Measurements from ENCODE around the gene GRWD1. TPM values are rescaled to one million over a fixed set of nuclear protein-coding genes. Genes with fewer than 3 reads are reported as not detected.

Gene GRWD1
- 15.2 and 16.0 TPM in 2 replicates for polyA plus RNA-seq (2011; rRNA removed)
- 11.6 TPM in 2 replicates for polyA minus RNA-seq (2011; rRNA and poly(A)+ RNA removed)

- DNase-seq (ENCODE audit: low read depth, low spot score) = peak; percentile 81
- Histone ChIP-seq H3K27me3 (ENCODE audit: control insufficient read depth, insufficient read depth, low read length) (peaks cover 9% of the 10 kb centered on the region), H3K4me3 (ENCODE audit: low read depth, low read length) (peak within 1 kb of the TSS; percentile 96), H3K27ac (ENCODE audit: low read depth, low read length) (peak within 1 kb of the TSS; percentile 92), H3K9me3 (ENCODE audit: control insufficient read depth, insufficient read depth, low read length) (peaks cover 6% of the 10 kb centered on the region; the same call in 1 of the 2 replicates)
- TF ChIP-seq CTCF (IDR thresholded peaks at IDR 0.05; ENCODE audit: low read depth, low read length) = 0 out of 2 replicates have a peak, but pooled peaks have one; percentile 6
- ChIA-PET CTCF (interaction anchor here (0.6 to 2.5 kb wide), 13 partner anchors 12 to 346 kb away, joined by 3 to 12 read pairs (median 4); partner anchors contain the start of genes KDELR1 and TMEM143), POLR2A (interaction anchor here (0.7 to 0.8 kb wide), 2 partner anchors 55 to 174 kb away, joined by 3 read pairs; partner anchors contain the start of genes KDELR1 and SPHK2)
Measured at GRCh38 chr19:48445606-48446481, at the start of gene GRWD1. GRWD1 (plus strand) TSS chr19:48445983; CDS start chr19:48446006, 23 bp downstream.

- Histone ChIP-seq H3K27me3 (ENCODE audit: control insufficient read depth, insufficient read depth, low read length) (peaks cover 44% of the 10 kb centered on the region), H3K27ac (ENCODE audit: low read depth, low read length) (no peak overlapping the region), H3K4me3 (ENCODE audit: low read depth, low read length) (no peak overlapping the region), H3K9me3 (ENCODE audit: control insufficient read depth, insufficient read depth, low read length) (peaks cover 5% of the 10 kb centered on the region; the same call in 1 of the 2 replicates)
- DNase-seq (ENCODE audit: low read depth, low spot score) = no peak
- ChIA-PET POLR2A (no interaction called here), CTCF (no interaction called here)
- TF ChIP-seq CTCF (IDR thresholded peaks at IDR 0.05; ENCODE audit: low read depth, low read length) = no peak
Measured at GRCh38 chr19:48396016-48396823, 49.6 kb upstream of the GRWD1 start.

GRCh38 chr19:48396824-48397176 is 49.0 kb upstream of the GRWD1 start:
- DNase-seq (ENCODE audit: low read depth, low spot score) = no peak
- no peak overlapping the region for H3K4me3 ChIP-seq (ENCODE audit: low read depth, low read length)
- ChIA-PET CTCF (no interaction called here), POLR2A (no interaction called here)
- peaks cover 5% of the 10 kb centered on the region; the same call in 1 of the 2 replicates for H3K9me3 ChIP-seq (ENCODE audit: control insufficient read depth, insufficient read depth, low read length)
- H3K27me3 ChIP-seq (ENCODE audit: control insufficient read depth, insufficient read depth, low read length) = peaks cover 44% of the 10 kb centered on the region
- no peak overlapping the region for H3K27ac ChIP-seq (ENCODE audit: low read depth, low read length)
- no peak for TF ChIP-seq CTCF (IDR thresholded peaks at IDR 0.05; ENCODE audit: low read depth, low read length)

GRCh38 chr19:48397263-48398101 is 48.3 kb upstream of the GRWD1 start:
- ChIA-PET CTCF (no interaction called here), POLR2A (no interaction called here)
- peak overlapping the region; percentile 53 for H3K4me3 ChIP-seq (ENCODE audit: low read depth, low read length)
- no peak overlapping the region for H3K27ac ChIP-seq (ENCODE audit: low read depth, low read length)
- no peak for TF ChIP-seq CTCF (IDR thresholded peaks at IDR 0.05; ENCODE audit: low read depth, low read length)
- H3K27me3 ChIP-seq (ENCODE audit: control insufficient read depth, insufficient read depth, low read length) = peaks cover 44% of the 10 kb centered on the region
- peaks cover 5% of the 10 kb centered on the region; the same call in 1 of the 2 replicates for H3K9me3 ChIP-seq (ENCODE audit: control insufficient read depth, insufficient read depth, low read length)
- no peak for DNase-seq (ENCODE audit: low read depth, low spot score)

Measured in AG04450 (cell line).